HG03045 (cell line): ENCODE results near the gene IL12B.
"Not testable (repeated sequence)": the region's sequence is repeated elsewhere in the genome, so short reads cannot be mapped to it uniquely, and the experiment has no call there.

Experiments
- ATAC-seq: cut with Tn5 transposase; IDR thresholded peaks from one replicate; pipeline ENCODE4 v1.9.1; 2021; ENCODE audit warnings: mild to moderate bottlenecking, moderate library complexity; ENCODE audit not compliant: unreplicated experiment

IL12B gene

DNA sequence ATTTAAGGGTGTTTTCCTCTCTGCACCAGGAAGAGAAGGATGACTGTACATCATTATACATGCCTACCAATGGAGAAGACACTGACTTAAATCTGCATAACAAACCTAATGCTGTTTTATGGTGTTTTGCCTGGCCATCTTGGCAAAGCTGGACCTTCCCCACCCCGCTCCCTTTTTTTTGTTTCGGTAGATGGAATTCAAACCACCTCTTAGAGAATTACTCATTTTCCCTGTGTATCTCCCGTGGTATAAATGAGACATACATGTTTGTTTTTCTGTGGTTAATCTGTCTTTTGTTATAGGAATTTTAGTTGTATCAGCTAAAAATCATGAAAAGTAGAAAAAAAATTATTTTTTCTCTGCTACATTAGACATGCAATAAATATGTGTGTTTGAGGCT is 28.8 kb downstream of the IL12B start:
- ATAC-seq = no peak

DNA sequence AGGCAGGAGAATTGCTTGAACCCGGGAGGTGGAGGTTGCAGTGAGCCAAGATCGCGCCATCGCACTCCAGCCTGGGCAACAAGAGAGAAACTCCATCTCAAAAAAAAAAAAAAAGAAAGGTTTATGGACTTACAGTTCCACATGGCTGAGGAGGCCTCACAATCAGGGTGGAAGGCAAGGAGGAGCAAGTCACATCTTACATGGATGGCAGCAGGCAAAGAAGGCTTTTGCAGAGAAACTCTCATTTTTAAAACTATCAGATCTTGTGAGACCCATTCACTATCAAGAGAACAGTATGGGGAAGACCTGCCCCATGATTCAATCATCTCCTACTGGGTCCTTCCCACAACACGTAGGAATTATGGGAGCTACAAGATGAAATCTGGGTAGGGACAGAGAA is 33.0 kb downstream of the IL12B start:
- not testable (repeated sequence) for ATAC-seq

DNA sequence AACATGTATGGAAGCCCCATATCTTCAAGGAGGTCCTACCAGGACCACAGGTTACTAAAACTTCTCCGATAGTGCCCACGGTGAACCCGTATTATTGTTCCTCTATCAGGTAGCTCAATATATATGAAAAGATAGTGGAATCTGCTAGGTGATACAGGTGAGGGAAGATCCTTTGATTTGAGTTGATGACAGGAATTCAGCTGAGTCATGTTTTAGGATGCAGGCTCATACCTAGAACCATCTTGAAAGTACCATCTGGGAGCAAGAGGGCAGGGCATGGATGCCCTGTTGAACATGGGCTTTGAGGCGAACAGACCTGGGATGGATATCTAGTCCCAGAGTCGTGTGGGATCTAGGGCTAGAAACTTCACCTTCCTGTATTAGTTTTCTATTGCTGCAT is 35.4 kb downstream of the IL12B start:
- ATAC-seq = no peak

DNA sequence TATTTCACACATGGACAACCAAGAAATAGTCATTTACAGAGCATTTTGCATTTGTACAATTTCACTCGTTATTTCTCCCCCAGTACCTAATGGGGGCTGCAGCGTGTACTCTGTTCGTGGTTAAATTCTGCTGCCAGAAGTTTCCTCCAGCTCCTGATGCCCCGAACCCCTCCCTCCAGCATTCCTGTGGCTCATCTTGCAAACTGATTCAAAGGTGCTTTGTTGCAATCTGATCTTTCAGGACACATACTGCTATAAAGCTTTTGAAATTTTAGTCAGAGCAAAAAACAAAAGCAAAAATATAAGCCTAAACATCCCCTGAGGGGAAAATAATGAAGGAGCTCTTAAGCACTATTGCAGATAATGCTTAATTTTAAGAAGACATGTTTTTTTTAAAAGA is 39.5 kb downstream of the IL12B start:
- ATAC-seq = no peak

DNA sequence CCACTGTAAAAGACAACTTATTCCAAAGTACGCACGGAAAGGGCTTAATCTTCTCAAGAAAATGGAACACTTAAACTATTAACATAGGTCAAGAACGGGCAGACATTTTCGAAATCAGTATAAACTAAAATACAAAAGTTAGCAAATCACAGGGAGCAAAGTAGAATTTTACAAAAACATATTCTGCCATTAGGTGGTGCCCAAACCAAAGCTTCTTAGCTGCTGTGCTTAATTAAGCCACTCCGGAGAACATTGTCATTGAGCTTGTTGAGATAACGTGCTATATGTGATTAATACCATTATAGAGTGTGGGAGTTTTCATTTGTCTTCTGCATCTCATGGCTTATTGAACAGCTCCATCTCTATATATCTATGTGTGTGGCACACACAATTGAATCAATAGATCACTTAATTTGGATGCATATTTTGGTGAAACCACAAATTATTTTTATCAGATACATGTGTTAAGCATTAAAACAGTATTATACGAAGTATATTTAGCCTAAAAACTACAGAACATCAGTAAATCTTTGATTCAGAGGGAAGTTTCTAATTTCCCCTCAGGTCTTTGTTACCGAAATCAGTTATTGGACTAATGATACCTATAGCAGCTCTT is 43.8 kb downstream of the IL12B start:
- no peak for ATAC-seq

DNA sequence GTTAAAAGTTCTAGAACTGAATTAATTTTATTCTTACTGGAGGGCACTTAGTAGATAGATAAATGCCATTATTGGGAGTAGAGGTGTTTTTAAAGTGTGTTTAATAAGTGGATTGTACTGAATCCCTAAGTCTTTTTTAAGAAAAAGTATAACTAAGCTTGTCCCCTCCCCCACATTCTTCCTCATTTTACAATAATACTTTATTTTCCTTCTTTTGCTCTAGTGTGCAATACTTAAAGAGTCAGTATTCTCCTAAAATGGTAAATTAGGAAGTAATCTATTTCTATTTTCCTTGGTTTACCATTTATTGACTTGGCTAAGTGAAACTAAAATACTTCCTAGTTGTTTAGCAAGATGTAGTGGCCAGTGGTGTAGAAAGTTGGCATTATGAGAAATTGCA is 55.6 kb downstream of the IL12B start:
- ATAC-seq = no peak

DNA sequence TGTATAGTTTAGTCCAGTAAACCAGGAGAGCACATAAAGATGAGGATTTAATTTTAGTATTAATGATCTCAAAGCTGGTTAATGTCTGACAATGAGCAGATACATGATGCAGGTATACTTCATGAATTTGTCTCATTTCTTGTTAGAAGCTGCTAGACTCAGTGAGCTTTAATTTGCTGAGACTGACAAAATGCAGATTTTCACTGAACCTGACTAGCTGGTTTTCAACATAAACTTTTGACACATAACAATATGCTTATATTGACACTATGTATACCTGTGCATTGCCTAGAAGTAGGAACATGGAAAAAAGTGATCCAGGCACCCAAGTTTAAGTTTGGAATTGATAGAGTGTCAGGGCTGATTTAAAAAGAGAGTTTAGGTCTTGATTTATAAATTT is 56.4 kb downstream of the IL12B start:
- ATAC-seq = no peak

DNA sequence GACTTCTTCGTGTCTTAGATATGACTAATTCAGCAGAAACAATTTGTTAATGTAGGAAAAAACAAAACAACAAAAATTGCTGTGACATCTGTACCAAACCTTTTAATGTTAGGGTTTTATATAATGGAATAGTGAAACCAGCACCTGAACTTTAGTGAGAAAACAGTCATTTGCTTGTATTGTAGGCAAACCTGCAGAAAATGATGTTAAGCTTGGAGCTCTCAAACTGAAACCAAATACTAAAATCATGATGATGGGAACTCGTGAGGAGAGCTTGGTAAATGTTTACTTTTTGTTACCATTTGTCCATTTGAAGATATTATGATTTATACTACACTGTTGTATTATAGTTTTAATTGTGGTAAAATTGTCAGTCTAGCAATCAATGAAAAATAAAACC is 60.6 kb downstream of the IL12B start:
- ATAC-seq = no peak

DNA sequence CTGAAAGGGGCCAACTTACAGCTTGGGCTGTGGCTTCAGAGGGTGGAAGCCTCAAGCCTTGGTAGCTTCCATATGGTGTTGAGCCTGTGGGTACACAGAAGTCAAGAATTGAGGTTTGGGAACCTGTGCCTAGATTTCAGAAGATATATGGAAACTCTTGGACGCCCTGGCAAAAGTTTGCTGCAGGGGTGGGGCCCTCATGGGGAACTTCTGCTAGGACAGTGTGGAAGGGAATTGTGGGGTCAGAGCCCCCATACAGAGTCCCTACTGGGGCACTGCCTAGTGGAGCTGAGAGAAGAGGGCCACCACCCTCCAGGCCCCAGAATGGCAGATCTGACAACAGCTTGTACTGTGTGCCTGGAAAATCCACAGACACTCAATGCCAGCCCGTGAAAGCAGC is 63.5 kb downstream of the IL12B start:
- ATAC-seq = not testable (repeated sequence)
